Stimulated activated CD4-positive, alpha-beta T cell treated with anti-CD3 and anti-CD28 coated beads, Interleukin-15, amount 100 ng/mL, for 24 hours (primary cell): ENCODE measurements around the gene PRR35.

ENCODE experiments used
- DNase-seq: peaks from one replicate; pipeline ENCODE4 v3.0.0-alpha.2; 2020

PRR35 gene

DNA sequence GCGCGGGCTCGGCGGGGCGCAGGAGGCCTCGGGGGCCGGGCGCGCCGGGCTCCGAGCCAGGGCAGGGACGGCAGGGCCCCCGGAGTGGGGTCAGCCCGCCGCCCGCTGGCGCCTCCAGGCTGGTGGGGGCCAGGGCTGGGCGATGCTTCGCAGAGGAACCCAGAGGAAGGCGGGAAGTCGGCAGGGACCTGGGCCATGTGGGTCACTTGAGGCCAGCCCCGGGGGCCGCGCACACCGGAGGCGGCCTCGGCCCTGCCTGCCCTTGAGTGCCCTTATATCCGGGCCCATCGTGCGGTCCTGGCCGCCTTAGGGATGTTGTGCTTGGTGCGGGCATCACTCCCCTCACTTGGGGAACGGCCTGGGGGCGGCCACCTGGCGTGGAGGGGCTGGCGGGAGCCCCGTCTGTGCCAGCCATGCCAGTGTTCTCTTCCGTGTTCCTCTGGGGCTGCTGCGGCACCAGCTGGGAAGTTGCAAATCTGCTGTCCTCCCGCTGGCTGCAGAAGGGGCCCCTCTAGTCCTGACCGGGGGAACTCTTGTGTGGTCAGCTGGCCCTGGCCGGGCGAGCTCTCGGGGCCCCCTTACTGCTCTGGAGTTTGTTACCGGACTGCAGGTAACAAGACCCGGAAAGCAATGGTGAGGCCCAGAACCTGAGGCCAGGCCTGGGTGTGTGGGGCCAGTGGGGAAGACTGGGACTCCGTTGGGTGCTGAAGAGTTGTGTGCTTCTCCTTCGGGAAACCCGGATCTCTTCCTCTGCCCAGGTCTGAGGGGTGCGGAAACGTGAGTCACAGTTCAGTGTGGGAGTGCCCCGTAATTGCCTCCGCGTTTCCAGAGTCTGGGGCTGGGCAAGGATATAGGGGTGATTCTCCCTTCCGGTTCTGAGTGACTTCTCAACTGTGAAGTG is 31.8 kb upstream of the PRR35 start:
- peak; percentile 74 for DNase-seq

DNA sequence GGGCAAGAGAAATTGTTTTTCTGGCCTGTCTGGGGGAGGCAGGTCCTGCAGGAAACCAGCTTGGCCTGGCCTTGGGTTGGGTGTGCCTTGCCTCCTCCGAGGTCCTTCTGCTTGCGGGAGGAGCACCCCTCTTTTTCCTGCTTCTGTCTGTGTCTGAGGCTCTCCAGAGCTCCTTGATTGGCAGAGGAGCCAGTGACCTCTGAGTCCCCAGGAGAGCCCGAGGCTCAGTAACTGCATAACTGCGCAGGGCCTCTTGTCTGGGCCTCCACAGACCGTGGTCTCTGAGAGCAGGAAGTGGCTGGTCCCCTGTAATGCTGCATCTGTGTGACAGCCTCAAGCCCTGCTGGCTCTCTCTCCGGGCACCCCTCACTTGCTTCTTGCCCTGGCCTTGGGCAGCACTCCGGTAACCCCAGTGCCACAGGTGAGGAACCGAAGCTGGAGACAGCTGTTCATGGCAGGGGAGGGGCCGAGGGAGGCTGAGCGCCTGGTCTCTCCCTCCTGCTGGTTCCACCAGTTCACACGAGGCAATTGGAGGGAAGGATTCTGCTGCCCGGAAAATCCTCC is 31.1 kb upstream of the PRR35 start:
- no peak for DNase-seq

GRCh38 chr16:530111-530817 is 29.9 kb upstream of the PRR35 start:
- DNase-seq, result no peak

- DNase-seq, result no peak
Observed at GRCh38 chr16:531494-532125, 28.6 kb upstream of the PRR35 start.

DNA sequence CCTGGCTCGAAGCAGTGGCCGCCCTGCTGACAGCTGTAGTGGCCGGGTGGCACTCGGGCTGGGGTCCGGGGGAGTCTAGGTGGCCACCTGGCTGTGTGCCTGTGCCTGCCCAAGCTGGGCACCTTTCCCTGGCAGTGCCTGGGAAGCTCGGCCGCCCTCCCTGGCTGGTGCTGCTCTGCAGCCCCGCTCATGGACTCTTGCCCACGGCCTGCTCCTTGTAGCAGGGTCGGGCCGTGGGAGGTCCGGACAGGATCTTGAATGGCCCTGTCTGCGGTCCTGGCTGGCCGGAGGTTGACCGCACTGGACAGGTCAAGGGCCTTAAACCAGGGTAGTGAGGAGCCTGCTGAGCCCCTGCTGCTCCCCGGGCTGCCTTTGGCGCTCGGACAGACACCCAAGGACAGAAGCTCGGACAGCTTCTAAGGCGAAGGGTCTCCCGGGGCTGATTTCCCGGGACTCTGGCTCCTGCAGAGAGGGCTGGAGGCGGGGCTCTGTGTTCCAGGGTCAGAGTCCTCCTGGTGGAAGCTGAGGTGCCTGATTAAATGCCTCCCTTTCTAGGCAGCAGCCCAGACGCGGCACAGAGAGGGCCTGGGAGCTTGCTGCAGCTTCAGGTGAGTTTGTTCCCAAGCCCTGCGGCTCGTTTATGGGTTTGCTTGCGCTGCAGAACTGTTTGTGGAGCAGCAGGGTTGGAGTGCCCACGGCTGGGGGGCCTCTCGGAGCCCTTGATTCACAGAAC is 26.6 kb upstream of the PRR35 start:
- no peak for DNase-seq

DNA sequence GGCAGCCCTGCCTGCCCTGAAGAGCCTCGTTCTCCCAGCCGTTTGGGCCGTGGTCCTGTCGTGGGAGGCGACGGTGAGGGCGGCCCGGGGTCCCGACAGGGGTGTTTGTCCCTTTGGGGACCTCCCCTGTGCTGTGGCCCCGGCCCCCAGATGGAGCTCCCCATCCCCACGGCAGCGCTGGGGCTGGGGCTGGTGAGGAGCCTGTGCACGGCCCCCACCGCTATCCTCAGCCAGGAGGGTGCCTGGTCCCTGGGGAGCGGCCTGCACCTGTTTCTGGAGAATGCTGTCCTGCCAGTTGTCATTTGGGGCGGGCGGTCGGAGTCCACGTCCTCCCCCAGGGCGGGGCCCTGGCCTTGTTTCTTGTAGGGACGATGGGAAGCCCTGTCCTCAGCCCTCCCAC is 26.1 kb upstream of the PRR35 start:
- DNase-seq, result no peak

DNA sequence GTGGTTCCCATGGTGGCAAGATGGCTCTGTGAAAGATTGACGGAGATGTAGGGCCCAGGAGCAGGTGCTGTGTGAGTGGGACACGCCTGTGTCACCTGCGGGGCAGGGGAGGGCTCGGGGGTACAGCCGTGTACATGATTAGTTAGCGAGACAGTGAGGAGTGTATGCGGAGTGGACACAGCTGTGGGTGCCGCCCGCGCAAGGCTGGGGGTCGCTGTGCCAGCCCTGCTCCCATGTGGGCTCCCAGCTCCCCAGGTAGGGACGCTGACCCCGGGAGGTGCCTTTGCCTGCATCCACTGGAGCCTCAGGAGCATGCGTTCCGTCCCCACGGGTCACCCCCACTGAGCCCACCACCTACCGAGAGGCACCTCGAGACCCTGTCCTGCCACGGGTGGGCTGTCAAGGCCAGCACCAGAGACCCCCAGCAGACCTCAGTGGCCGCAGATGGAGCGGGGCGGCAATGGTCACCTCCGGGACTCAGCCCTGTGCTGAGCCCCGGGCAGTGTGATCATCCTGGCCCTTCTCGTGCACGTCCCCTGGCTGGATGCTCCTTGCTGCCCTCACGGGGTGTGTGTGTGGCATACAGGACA is 25.2 kb upstream of the PRR35 start:
- DNase-seq, result no peak

- DNase-seq, result no peak
Observed at GRCh38 chr16:535446-536405, 24.5 kb upstream of the PRR35 start.

GRCh38 chr16:536746-537145 is 23.4 kb upstream of the PRR35 start:
- DNase-seq, result no peak

- no peak for DNase-seq
Observed at GRCh38 chr16:537415-538335, 22.5 kb upstream of the PRR35 start.

- no peak for DNase-seq
Observed at GRCh38 chr16:539901-540530, 20.2 kb upstream of the PRR35 start.

GRCh38 chr16:540645-541340 is 19.4 kb upstream of the PRR35 start:
- DNase-seq, result no peak

DNA sequence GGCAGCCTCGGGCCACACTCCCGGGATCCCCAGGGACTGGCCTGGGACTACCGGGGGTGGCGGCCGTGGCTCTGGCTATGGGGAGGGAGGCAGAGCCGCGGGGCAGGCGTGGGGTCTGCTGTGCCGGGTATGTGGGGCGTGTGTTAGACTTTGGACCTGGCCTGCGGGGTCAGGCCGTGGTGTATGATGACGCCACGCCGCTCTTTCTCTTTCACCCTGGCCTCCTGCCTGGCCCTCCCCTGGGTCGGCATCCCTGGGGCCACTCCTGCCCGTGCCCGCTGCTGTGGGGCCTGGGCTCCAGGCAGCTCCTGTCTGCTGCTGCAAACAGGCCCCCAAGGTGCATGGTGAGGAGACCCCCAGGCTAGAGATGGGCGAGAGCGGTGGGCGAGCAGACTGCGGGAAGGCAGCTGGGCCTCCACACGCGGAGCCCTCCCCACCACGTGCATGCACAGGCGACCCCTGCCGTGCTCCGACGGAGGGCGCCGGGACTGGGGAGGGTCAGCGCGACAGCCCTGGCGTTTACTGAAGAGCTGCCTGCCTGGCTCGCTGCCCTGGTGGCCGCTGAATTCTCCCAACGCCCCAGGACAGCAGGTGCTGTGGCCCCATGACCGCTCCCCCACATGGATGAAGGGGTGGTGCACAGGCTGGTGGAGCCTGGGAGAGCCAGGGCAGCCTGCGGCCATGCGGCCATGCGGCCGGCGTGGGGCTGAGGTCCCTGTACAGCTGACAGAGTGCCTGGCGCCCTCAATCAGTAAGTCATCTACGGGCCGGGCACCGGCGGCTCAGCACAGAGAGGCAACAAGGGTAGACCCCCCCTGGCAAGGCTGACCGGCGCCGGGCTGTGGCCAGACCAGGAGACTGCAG is 16.7 kb upstream of the PRR35 start:
- DNase-seq, result no peak

DNA sequence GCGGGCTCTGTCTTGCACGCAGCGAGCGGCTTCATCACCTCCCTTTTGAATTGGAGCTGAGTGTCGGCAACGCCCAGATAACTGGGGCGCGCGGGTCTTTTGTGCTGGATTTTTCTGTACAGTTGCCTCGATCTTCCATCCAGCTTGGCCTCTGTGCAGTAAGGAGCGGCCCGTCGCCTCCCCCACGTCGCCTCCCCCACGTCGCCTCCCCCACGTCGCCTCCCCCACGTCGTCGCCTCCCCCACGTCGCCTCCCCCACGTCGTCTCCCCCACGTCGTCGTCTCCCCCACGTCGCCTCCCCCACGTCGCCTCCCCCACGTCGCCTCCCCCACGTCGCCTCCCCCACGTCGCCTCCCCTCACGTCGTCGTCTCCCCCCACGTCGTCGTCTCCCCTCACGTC is 15.7 kb upstream of the PRR35 start:
- no peak for DNase-seq

DNA sequence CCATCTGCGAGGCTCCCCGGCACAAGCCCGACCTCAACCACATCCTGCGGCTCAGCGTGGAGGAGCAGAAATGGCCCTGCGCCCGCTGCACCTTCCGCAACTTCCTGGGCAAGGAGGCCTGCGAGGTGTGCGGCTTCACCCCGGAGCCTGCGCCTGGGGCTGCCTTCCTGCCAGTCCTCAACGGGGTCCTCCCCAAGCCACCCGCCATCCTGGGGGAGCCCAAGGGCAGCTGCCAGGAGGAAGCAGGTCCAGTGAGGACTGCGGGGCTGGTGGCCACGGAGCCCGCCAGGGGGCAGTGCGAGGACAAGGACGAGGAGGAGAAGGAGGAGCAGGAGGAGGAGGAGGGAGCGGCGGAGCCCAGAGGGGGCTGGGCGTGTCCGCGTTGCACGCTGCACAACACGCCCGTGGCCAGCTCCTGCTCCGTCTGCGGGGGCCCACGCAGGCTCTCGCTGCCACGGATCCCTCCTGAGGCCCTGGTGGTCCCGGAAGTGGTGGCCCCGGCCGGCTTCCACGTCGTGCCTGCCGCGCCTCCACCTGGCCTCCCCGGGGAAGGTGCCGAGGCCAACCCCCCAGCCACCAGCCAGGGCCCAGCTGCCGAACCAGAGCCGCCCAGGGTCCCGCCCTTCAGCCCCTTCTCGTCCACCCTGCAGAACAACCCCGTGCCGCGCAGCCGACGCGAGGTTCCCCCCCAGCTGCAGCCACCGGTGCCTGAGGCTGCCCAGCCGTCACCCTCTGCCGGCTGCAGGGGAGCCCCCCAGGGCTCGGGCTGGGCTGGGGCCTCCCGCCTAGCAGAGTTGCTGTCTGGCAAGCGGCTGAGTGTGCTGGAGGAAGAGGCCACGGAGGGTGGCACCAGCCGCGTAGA is 13.1 kb upstream of the PRR35 start:
- peak; percentile 68 for DNase-seq

GRCh38 chr16:548586-548985 is 11.6 kb upstream of the PRR35 start:
- no peak for DNase-seq
